NCI-H2196 (cell line): Measurements from ENCODE around the gene SLC24A3.

Source experiments
- DNase-seq: peaks from one replicate; lab custom pipeline; 2025; ENCODE audit not compliant: unreplicated experiment; lab: John Stamatoyannopoulos, UW

The SLC24A3 gene

DNA sequence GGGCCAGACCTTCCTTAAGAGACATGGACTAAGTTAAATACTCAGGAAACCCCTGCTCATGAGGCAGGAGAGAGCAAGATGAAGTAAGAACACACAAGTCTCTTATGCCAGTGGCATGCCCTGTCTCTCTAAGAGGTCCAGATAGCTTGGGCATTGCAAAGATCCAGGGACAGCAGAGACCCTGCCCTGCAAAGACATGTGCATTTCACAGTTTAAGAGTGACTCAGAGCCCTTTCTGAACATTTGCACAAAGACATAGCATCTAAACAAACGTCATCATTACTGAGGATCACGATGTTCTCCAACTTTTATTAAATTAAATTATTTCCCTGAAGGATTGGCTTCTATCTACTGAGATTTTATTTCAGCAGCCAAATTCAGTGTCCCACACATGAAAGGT, 315.1 kb downstream of the SLC24A3 start:
- no peak for DNase-seq

DNA sequence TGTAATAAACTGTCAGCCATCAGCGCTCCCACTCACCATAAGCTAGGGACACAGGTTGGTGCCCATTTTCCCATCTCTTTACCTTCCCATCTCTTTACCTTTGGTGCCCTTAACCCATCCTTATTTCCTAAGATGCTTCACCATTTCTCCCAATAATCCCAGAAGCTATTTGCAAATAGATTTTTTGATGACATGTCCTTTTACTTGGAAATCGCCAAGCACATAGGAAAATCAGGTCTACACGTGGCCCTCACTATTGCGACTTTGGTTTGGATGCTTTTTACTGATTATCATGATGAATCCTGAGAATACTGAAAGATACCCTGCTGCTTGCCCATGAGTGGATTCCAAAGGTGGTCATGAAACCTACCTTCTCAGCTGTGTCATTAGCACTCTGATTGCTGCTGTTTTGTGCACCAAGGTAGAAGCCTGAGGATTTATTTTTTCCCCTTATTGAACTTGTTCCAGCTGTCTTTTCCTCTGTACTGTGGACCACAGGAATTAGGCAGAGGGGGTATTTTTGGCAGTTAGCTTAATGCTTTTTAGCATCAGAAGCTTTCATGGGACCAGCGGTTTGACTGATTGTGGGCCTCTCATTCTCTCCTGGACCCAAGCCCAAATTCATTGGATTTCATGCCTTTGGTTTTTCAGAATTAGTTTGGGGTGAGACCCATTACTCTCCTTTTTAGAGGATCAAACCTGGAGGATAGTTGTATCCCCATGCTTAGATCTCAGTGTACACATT, 316.0 kb downstream of the SLC24A3 start:
- no peak for DNase-seq

DNA sequence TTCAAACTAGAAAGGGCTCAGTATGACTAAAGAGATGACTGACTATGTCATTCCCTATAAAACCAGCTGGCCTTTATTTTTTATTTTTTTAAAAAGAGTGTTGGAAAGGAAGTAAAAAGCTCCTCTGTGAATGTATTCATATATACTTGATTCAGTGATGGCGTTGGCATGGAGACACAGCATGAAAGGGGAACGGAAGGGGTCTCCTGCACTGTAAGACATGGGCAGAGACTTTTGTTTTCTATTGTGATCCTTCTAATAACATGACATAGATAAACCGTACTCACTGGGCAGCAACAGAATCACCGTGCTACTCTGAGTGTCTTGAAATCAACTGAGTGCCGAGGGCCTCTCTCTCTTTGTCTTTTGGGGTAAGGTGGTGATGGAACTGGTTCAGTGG, 317.6 kb downstream of the SLC24A3 start:
- DNase-seq: no peak

DNA sequence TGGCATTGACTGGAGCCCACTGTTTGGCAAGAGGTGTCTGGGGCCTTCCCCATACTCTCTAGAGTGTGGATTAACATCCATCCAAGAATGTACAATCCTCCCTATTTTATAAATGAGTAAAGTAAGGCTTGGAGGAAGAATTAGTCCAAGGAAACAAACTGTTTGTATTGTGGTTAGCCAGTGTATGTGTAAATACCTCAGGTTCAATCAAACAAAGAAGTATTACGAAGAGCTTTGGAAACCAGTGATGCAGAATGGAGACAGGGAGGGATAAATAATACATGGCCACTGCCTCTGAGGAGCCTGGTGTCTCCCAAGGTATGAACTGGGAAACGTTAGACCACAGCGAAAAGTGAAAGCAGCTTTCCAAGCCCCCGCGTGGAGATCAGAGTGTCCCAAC, 319.0 kb downstream of the SLC24A3 start:
- DNase-seq: no peak

GRCh38 chr20:19538556-19538955, 326.1 kb downstream of the SLC24A3 start:
- DNase-seq: no peak

- DNase-seq: peak; percentile 15
Measured at GRCh38 chr20:19539191-19539590, 326.7 kb downstream of the SLC24A3 start.

DNA sequence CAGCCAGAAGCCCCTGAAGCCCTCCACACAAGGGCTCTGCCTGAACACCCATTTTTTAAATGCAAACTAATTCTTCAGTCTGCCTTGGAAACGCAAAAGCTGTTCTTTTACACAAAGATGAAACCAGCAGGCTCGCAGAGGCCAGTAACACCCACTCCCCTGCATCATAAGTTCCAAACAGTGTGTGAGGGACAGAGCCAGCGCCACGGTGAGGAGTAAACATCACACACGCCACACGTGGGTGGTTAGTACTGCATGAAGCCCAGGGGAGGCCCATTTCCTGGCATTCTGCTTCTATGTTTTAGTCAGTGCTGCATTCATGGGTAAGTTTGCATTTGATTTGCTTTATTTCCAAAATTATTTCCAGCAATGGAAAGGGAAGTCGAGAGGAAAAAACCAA, 327.9 kb downstream of the SLC24A3 start:
- no peak for DNase-seq

DNA sequence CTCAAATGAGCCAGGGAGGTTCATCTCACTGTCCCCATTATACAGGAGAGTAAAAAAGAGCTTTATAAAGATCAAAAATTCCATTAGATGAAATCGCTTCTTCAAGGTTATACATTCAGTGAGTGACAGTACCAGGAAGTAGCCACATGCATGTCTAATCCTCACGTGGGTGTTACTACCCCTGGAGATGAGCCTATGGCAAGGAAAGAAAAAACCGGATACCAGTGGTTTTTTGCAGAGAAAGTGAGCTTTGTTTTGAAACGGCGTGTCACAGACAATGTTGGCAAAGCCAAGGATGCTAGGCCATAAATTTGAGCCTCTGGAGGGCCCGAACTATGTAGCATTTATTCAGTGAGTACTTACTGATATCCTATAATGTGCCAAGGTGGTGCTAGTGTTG, 330.7 kb downstream of the SLC24A3 start:
- no peak for DNase-seq

DNA sequence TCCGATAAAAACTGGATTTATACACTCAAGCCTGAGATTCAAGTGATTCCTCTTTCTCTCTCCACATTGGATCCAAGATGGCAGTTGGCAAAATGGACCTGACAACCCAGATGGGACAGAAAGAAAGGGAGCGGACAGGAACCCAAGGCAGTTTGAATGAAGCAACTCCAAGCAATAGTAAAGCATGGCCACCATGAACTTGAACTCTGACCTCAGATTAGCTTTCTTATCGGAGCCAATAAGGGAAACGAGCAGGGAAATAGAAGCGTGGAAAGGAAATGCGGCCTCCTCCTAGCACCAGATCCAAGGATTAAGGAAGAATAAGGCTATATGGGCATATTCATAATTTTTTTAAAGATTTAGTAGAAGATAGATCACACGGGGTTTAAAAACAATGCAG, 332.2 kb downstream of the SLC24A3 start:
- DNase-seq: no peak

GRCh38 chr20:19546648-19547047, 334.2 kb downstream of the SLC24A3 start:
- no peak for DNase-seq

GRCh38 chr20:19547547-19547946, 335.1 kb downstream of the SLC24A3 start:
- DNase-seq: no peak

DNA sequence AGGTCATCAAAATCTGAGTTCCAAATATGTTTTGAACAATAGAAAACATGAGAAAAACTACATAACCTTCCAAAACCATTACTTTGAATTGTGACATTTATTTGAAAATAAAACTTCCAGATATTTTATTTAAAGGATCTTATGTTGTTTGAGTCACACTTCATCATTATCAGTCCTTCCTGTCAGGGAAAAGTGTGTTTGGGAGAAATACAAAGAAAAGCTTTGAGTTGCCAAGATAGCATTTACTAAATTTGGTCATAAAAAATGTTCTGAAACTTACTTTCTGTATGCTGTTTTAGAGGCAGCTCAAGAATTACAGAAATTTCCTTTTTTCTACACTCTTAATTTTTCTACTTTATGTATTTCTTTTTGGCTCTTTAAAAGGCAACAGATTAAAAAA, 337.5 kb downstream of the SLC24A3 start:
- no peak for DNase-seq

GRCh38 chr20:19552221-19553180, 340.1 kb downstream of the SLC24A3 start:
- no peak for DNase-seq

GRCh38 chr20:19554666-19555065, 342.2 kb downstream of the SLC24A3 start:
- DNase-seq: no peak

- DNase-seq: no peak
Measured at GRCh38 chr20:19555726-19556125, 343.3 kb downstream of the SLC24A3 start.

DNA sequence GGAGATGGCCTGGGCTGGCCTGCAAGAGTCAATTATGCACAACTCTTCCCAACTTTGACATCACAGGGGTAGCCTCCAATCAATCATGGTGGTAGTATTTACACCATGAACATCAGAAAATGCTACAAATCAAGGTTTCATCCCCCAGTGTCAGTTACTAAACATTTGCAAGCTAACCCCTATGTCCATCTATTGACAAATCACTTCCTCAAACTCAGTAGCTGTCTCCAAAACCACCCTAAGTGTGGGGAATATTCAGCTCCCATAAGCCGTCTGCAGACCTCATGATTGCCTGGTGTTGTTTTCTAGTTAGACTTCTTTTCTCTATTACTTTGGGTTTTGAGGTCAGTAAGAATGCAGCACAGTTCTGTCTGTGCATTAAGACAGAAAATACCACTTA, 344.8 kb downstream of the SLC24A3 start:
- no peak for DNase-seq

DNA sequence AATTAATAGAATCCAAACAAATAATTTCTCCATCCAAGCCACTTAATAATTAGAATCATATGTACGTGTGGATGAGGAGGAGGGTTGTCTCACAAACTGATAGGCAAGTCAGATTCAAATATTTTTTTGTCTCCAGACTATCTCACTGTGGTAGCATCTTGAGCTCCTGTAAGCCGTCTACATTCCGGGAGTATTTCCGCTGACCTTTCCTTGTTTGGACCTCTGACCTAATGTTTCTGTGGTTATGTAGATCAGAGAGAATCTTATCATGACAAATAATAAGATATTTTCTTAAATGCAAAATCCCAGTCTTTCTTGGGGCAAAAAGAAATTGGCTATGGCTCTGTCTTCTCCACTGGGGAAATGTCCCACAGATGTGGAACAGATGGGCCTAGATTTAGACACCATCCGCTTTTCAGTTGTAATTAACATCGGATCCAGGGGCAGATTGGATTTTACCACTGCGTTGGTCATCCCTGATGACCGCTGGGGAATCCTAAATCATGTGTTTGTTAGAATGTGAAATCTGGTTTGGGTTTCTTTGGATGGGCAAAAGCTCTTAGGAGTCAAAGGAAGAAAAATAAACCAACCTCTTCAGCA, 348.5 kb downstream of the SLC24A3 start:
- no peak for DNase-seq

- DNase-seq: no peak
Measured at GRCh38 chr20:19562426-19562825, 350.0 kb downstream of the SLC24A3 start.

- DNase-seq: no peak
Measured at GRCh38 chr20:19564261-19564660, 351.8 kb downstream of the SLC24A3 start.

- no peak for DNase-seq
Measured at GRCh38 chr20:19565736-19566135, 353.3 kb downstream of the SLC24A3 start.

DNA sequence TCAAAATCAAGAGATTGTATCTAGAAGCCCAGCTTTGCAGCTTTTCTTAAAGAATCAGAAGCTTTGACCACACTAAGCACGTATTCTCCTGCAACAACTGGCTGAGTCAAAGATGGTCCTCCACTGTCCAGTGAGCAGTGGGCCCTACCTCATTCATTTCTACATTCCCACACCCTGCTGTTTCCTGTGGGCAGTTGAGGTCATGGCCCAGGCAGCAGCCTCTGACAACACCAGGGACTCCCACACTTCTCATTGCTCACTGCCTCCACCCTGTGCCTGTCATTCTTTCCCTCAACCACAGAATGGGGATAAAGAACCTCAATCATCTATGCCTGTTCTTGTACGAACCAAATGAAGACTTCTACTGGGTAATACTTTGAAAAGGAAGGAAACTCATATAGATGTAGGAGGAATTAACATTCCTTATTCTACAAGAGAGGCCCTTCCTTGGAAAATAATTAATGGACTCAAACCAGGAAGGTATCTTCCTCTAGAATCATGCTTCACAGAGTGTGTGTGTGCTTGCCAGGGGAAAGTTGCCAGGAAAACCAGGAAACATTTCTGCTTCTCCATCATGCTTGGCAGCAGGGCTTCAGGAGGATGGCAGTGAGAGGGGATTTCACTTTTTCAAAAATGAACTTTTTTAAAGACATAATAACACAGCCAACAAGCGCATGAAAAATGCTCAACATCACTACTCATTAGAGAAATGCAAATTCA, 353.9 kb downstream of the SLC24A3 start:
- DNase-seq: no peak
